ENCODE measurements around the gene SELENOO. TPM values are rescaled to one million over a fixed set of nuclear protein-coding genes. Genes with fewer than 3 reads are reported as not detected.

SELENOO gene
- total RNA-seq, 1 donor from 2014 or later = 25.0 TPM

- Mint-ChIP-seq H3K4me1 (ENCODE audit: unreplicated experiment) (peaks cover 6% of the 10 kb centered on the region), H3K27ac (ENCODE audit: unreplicated experiment) (no peak overlapping the region), H3K27me3 (ENCODE audit: unreplicated experiment) (no peaks in the 10 kb centered on the region), H3K36me3 (ENCODE audit: unreplicated experiment) (peaks cover 36% of the 10 kb centered on the region), H3K9me3 (ENCODE audit: unreplicated experiment) (no peaks in the 10 kb centered on the region), H3K4me3 (ENCODE audit: unreplicated experiment) (no peak overlapping the region)
- DNase-seq (ENCODE audit: extremely low spot score, unreplicated experiment) = no peak
- TF ChIP-seq CTCF (IDR thresholded peaks at IDR 0.05) = no peak
Measured at GRCh38 chr22:50218153-50218995, 17.6 kb downstream of the SELENOO start.

- H3K27me3 Mint-ChIP-seq (ENCODE audit: unreplicated experiment) = no peaks in the 10 kb centered on the region
- H3K9me3 Mint-ChIP-seq (ENCODE audit: unreplicated experiment) = no peaks in the 10 kb centered on the region
- no peak overlapping the region for H3K4me3 Mint-ChIP-seq (ENCODE audit: unreplicated experiment)
- peak overlapping the region; percentile 34 for H3K27ac Mint-ChIP-seq (ENCODE audit: unreplicated experiment)
- peak; percentile 91 for DNase-seq (ENCODE audit: extremely low spot score, unreplicated experiment)
- peaks cover 6% of the 10 kb centered on the region for H3K4me1 Mint-ChIP-seq (ENCODE audit: unreplicated experiment)
- TF ChIP-seq CTCF (IDR thresholded peaks at IDR 0.05) = no peak
- H3K36me3 Mint-ChIP-seq (ENCODE audit: unreplicated experiment) = peaks cover 35% of the 10 kb centered on the region
Measured at GRCh38 chr22:50218996-50219727, 18.4 kb downstream of the SELENOO start.

DNA sequence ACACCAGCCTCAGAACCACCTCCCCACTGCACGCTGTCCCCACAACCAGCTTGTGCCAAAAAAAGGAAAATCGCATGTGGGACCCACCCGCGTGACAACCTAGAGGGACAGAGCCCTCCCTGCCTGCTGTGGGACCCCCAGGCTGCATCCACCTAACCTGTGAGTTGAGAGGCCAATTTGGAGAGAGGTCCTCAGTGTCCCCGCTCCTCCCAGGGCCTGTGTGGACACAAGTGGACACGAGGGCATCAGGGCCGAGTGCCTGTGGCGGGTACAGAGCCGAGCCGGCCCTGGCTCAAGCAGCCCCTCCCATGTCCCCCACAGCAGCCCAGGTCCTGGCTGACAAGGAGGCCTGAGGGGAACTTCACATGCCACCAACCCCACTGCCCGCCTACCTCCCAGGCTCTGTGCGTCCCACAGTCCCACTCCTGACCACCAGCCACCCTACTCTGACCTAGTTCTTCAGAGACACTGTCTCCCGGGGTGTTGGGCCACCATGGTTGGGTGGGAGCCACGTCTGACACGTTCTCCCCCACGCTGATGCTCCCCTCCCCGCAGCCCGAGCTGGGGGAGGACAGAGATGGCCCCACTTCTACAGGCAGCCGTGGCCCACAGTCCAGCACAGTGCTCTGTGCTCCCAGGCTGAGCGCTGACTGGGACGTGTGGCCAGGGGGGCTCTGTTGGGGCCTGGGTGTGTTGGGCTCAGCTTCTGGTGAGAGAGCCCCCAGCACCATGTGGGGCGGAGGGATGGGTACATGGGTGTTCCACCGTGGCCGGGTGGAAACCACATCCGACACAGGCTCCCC lies 19.2 kb downstream of the SELENOO start:
- DNase-seq (ENCODE audit: extremely low spot score, unreplicated experiment) = no peak
- no peak overlapping the region for H3K27ac Mint-ChIP-seq (ENCODE audit: unreplicated experiment)

DNA sequence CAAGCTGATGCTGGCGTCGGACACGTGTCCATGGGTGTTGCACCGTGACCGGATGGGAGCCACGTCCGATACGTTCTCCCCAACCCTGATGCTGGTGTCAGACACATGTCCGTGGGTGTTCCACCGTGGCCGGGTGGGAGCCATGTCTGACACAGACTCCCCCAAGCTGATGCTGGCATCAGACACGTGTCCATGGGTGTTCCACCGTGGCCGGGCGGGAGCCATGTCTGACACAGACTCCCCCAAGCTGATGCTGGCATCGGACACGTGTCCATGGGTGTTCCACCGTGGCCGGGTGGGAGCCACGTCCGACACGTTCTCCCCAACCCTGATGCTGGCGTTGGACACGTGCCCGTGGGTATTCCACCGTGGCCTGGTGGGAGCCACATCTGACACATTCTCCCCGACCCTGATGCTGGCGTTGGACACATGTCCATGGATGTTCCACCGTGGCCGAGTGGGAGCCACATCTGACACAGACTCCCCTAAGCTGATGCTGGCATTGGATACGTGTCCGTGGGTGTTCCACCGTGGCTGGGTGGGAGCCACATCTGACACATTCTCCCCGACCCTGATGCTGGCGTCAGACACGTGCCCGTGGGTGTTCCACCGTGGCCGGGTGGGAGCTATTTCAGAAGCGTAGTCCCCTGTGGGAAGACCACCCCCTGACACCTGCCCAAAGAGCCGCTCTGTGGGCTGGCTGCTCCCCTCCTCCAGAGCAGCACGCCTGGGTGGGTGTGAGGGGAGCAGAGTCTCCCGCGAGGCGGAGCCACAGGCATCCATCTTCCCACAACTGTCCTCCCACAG lies 20.0 kb downstream of the SELENOO start:
- Mint-ChIP-seq H3K27me3 (ENCODE audit: unreplicated experiment) (no peaks in the 10 kb centered on the region), H3K36me3 (ENCODE audit: unreplicated experiment) (peaks cover 33% of the 10 kb centered on the region), H3K4me1 (ENCODE audit: unreplicated experiment) (peaks cover 6% of the 10 kb centered on the region), H3K9me3 (ENCODE audit: unreplicated experiment) (no peaks in the 10 kb centered on the region), H3K4me3 (ENCODE audit: unreplicated experiment) (no peak overlapping the region), H3K27ac (ENCODE audit: unreplicated experiment) (no peak overlapping the region)
- TF ChIP-seq CTCF (IDR thresholded peaks at IDR 0.05) = no peak
- DNase-seq (ENCODE audit: extremely low spot score, unreplicated experiment) = no peak

More for the DNA sequence above, 19.2 kb downstream of the SELENOO start:
- no peak overlapping the region for H3K4me3 Mint-ChIP-seq (ENCODE audit: unreplicated experiment)
- H3K4me1 Mint-ChIP-seq (ENCODE audit: unreplicated experiment) = peaks cover 6% of the 10 kb centered on the region
- no peaks in the 10 kb centered on the region for H3K9me3 Mint-ChIP-seq (ENCODE audit: unreplicated experiment)
- TF ChIP-seq CTCF (IDR thresholded peaks at IDR 0.05) = no peak
- peaks cover 33% of the 10 kb centered on the region for H3K36me3 Mint-ChIP-seq (ENCODE audit: unreplicated experiment)
- no peaks in the 10 kb centered on the region for H3K27me3 Mint-ChIP-seq (ENCODE audit: unreplicated experiment)
